Measurements from ENCODE around the gene GNGT2.

- TF ChIP-seq CTCF (conservative IDR thresholded peaks at IDR 0.05; ENCODE audit: low read length) (no peak), EZH2phosphoT487 (IDR thresholded peaks at IDR 0.05; ENCODE audit: borderline replicate concordance, low read depth, low read length) (no peak)
Observed at GRCh38 chr17:49180998-49181635, 29.3 kb downstream of the GNGT2 start.
